Thymus (tissue), 11 donors: ENCODE measurements around the gene SHISAL2A. TPM values are rescaled to one million over a fixed set of nuclear protein-coding genes. Genes with fewer than 3 reads are reported as not detected.

Experiments used
- DNase-seq, 9 donors: peaks; one replicate each; pipeline ENCODE4 v3.0.0-alpha.2; 2013; ENCODE audit warnings: low spot score in 9 of 9, low read depth in 6 of 9, missing footprints in 1 of 9
- H3K27ac ChIP-seq, 2 donors: one replicate each; pipeline ENCODE4 v1.5.1; 2013; ENCODE audit warnings: control low read depth in 1 of 2, low read depth in 1 of 2, low read length in 1 of 2, mild to moderate bottlenecking in 1 of 2, moderate library complexity in 1 of 2
- H3K27me3 ChIP-seq, 2 donors: one replicate each; pipeline ENCODE4 v1.5.1; 2013; ENCODE audit warnings: low read length in 1 of 2; ENCODE audit not compliant: control insufficient read depth in 2 of 2, insufficient read depth in 1 of 2
- H3K36me3 ChIP-seq, 2 donors: one replicate each; pipeline ENCODE4 v1.5.1; 2013; ENCODE audit warnings: low read length in 1 of 2, mild to moderate bottlenecking in 1 of 2, moderate library complexity in 1 of 2; ENCODE audit not compliant: control insufficient read depth in 2 of 2, insufficient read depth in 2 of 2
- H3K4me1 ChIP-seq, 2 donors: one replicate each; pipeline ENCODE4 v1.5.1; 2013; ENCODE audit warnings: low read length in 2 of 2; ENCODE audit not compliant: control insufficient read depth in 2 of 2, insufficient read depth in 2 of 2
- H3K4me3 ChIP-seq, 2 donors: one replicate each; pipeline ENCODE4 v1.5.1; 2013; ENCODE audit warnings: low read length in 2 of 2, control low read depth in 1 of 2, mild to moderate bottlenecking in 1 of 2
- H3K9me3 ChIP-seq, 2 donors: one replicate each; pipeline ENCODE4 v1.5.1; 2013; ENCODE audit warnings: low read length in 1 of 2, mild to moderate bottlenecking in 1 of 2; ENCODE audit not compliant: control insufficient read depth in 2 of 2, insufficient read depth in 1 of 2
- WGBS: extraction: QIAGEN DNeasy Blood & Tissue Kit; methylation state at CpG from one replicate; pipeline ENCODE4 v1.1.7; 2013; 5-methylcytosine and 5-hydroxymethylcytosine counted together
- polyA plus RNA-seq: library from polyadenylated mRNA; stranded (reverse); fragments of 200-250 nt; gene quantifications from one replicate; pipeline ENCODE4 v1.2.3, GENCODE V29; 2013
- total RNA-seq: library from RNA; stranded (reverse); fragments of 120-200 nt; gene quantifications from one replicate; pipeline ENCODE4 v1.2.4, GENCODE V29; 2013
- donor health status: healthy.

The SHISAL2A gene
- total and polyA plus RNA-seq, 2 donors, result 0.61 to 2.6 TPM

- no peak for DNase-seq
- Histone ChIP-seq H3K27ac (no peak overlapping the region), H3K27me3 (no peaks in the 10 kb centered on the region), H3K4me1 (peaks cover 14 to 19% of the 10 kb centered on the region in 2 donors), H3K9me3 (no peaks in the 10 kb centered on the region), H3K4me3 (no peak overlapping the region), H3K36me3 (no peaks in the 10 kb centered on the region)
- WGBS, result 97% methylated on average over 7 of the region's 7 CpGs
Measured at GRCh38 chr1:52598729-52599128, 34.2 kb upstream of the SHISAL2A start.

GRCh38 chr1:52599236-52599635 lies 33.7 kb upstream of the SHISAL2A start:
- H3K36me3 ChIP-seq, result peaks cover 0 to under 1% of the 10 kb centered on the region in 2 donors
- no peaks in the 10 kb centered on the region for H3K9me3 ChIP-seq
- H3K4me3 ChIP-seq, result no peak overlapping the region
- H3K27ac ChIP-seq, result no peak overlapping the region
- no peaks in the 10 kb centered on the region for H3K27me3 ChIP-seq
- H3K4me1 ChIP-seq, result peaks cover 14 to 19% of the 10 kb centered on the region in 2 donors
- DNase-seq, result no peak
- WGBS, result 94% methylated on average over 7 of the region's 7 CpGs

- peaks cover 0 to 2% of the 10 kb centered on the region in 2 donors for H3K36me3 ChIP-seq
- H3K4me1 ChIP-seq, result peaks cover 14 to 19% of the 10 kb centered on the region in 2 donors
- no peaks in the 10 kb centered on the region for H3K9me3 ChIP-seq
- no peaks in the 10 kb centered on the region for H3K27me3 ChIP-seq
- no peak for DNase-seq
- WGBS, result 98% methylated on average over 8 of the region's 8 CpGs
- H3K4me3 ChIP-seq, result no peak overlapping the region
- H3K27ac ChIP-seq, result no peak overlapping the region
Measured at GRCh38 chr1:52600533-52601179, 32.3 kb upstream of the SHISAL2A start.

GRCh38 chr1:52601519-52601918 lies 31.4 kb upstream of the SHISAL2A start:
- Histone ChIP-seq H3K36me3 (peaks cover 0 to 3% of the 10 kb centered on the region in 2 donors), H3K4me3 (peak overlapping the region; percentile 59 to 71), H3K4me1 (peaks cover 14 to 19% of the 10 kb centered on the region in 2 donors), H3K27me3 (no peaks in the 10 kb centered on the region), H3K27ac (no peak overlapping the region), H3K9me3 (no peaks in the 10 kb centered on the region)
- 95% methylated on average over 3 of the region's 3 CpGs for WGBS
- DNase-seq, result peak in 1 of 9 donors; percentile 5

- 2% methylated on average over 97 of the region's 97 CpGs for WGBS
- peak in 6 of 9 donors; percentile 30 to 75 (median 48) for DNase-seq
- Histone ChIP-seq H3K27ac (peak within 1 kb of the TSS in 1 of 2 donors; percentile 61), H3K4me3 (peak within 1 kb of the TSS; percentile 59 to 71), H3K27me3 (no peaks in the 10 kb centered on the region), H3K4me1 (peaks cover 14 to 19% of the 10 kb centered on the region in 2 donors), H3K9me3 (no peaks in the 10 kb centered on the region), H3K36me3 (peaks cover 4 to 10% of the 10 kb centered on the region in 2 donors)
Measured at GRCh38 chr1:52601991-52602855, 30.7 kb upstream of the SHISAL2A start, which contains the start of gene GPX7. Gene GPX7 (plus strand): TSS chr1:52602371. CDS start chr1:52602410, 39 bp downstream.

- peak overlapping the region; percentile 52 to 71 for H3K4me3 ChIP-seq
- H3K27ac ChIP-seq, result peak overlapping the region in 1 of 2 donors; percentile 61
- WGBS, result 45% methylated on average over 21 of the region's 21 CpGs
- peaks cover 14 to 19% of the 10 kb centered on the region in 2 donors for H3K4me1 ChIP-seq
- H3K9me3 ChIP-seq, result no peaks in the 10 kb centered on the region
- H3K36me3 ChIP-seq, result peaks cover 12 to 13% of the 10 kb centered on the region in 2 donors
- H3K27me3 ChIP-seq, result no peaks in the 10 kb centered on the region
- DNase-seq, result peak in 4 of 9 donors; percentile 12 to 38 (median 14)
Measured at GRCh38 chr1:52602856-52603600, 29.9 kb upstream of the SHISAL2A start.

GRCh38 chr1:52603630-52604029 lies 29.3 kb upstream of the SHISAL2A start:
- DNase-seq, result peak in 1 of 9 donors; percentile 6
- Histone ChIP-seq H3K27ac (no peak overlapping the region), H3K4me1 (peaks cover 14 to 19% of the 10 kb centered on the region in 2 donors), H3K27me3 (no peaks in the 10 kb centered on the region), H3K36me3 (peaks cover 17 to 19% of the 10 kb centered on the region in 2 donors), H3K9me3 (no peaks in the 10 kb centered on the region), H3K4me3 (no peak overlapping the region)
- WGBS, result 96% methylated on average over 6 of the region's 6 CpGs

- Histone ChIP-seq H3K4me3 (no peak overlapping the region), H3K9me3 (no peaks in the 10 kb centered on the region), H3K36me3 (peaks cover 17 to 23% of the 10 kb centered on the region in 2 donors), H3K27me3 (no peaks in the 10 kb centered on the region), H3K27ac (no peak overlapping the region), H3K4me1 (peaks cover 14 to 19% of the 10 kb centered on the region in 2 donors)
- DNase-seq, result no peak
- WGBS, result 69% methylated on average over 3 of the region's 3 CpGs
Measured at GRCh38 chr1:52604063-52604770, 28.8 kb upstream of the SHISAL2A start.
